Suppressor macrophage treated with lipopolysaccharide for 1 hour (primary cell): ENCODE data around the gene CEMIP2.
A peak's percentile ranks its signal among the peaks of the same experiment; 100 is the strongest.

Experiments used
- DNase-seq, 3 donors: peaks; one replicate each; pipeline ENCODE4 v3.0.0-alpha.2; 2020 to 2022

CEMIP2 gene

DNA sequence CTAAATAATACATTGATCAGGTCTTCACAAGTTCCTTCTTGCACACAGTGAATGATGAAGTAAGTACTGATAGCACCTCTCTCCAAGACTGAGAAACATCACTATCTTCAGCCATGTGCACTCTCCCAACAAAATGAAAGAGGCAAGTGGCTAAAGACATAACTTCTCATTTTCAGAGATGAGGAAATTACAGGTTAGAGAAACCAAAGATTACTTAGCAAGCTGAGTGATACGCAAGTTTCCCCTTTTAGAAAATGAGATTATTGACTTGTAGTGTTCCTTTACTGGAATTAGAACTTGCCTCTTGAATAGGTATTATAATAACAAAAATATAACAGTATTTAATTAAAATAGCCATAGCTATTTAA is 21.6 kb downstream of the CEMIP2 start:
- DNase-seq: peak; percentile 35 to 68 (median 61)

DNA sequence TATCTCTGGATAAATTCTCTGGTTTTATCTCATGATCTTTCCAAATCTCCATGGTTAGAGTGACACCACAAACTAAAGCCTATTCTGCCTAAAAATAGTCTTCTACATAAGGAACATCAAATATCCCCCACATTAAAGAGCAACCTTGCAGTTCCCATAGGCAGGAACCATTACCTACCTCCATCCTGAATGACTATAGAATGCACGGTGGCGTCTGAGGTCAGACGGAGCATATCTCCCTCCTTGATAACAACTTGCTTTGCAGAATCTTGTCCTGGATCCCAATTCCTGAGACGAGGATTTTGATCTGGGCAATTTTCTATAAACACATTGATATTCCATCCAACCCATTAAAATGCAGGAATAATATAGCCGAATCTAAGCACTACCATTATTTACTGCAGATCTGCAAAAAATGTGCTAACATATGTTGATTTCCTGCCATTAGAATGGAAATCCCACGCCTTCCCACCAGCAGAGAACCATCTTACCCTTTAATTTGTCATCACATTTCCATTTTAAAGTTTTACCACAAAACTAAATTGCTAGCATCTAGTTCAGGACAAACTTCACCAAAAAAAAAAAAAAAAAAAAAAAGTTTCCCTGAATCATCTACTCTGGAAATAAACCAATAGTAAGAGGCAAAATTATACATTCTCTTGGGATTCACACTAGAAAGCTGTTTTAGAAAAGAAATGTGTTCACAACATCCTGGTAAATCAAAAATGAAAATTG is 22.1 kb downstream of the CEMIP2 start:
- no peak for DNase-seq

DNA sequence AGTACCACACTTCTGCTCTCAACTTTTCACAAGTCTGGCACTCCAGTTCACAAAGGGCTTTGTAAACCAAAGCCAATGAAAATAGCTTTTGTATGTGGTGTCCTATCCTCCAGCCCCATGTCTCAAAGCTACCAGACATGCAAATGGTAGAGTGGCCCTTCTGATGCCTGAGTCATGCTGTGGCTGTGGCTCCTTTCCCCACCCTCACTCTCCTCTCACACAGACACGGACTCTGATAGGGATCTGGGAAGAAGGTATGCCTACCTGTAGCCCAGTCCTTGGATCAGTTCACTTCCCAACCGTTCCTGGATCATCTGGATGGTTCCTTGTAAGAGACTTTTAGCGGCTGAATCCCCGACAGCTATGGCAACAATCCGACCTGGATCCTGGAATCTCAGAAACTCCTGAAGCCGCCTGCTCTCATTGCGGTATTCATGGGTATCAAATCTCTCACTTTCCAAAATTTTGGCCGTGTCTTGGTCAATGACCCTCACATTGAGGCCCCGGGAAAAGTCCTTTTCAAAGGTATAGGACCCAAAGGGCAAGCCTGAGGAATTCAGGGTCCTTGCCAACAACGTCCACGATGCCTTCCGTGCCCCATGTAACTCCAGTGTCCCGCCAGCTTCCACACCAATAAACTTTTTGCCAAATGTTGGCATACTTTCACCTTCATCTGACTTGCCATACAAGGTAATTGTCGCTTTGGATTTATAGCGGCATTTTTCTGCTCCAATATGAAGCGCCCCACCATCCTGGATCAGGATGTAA is 23.4 kb downstream of the CEMIP2 start:
- no peak for DNase-seq

DNA sequence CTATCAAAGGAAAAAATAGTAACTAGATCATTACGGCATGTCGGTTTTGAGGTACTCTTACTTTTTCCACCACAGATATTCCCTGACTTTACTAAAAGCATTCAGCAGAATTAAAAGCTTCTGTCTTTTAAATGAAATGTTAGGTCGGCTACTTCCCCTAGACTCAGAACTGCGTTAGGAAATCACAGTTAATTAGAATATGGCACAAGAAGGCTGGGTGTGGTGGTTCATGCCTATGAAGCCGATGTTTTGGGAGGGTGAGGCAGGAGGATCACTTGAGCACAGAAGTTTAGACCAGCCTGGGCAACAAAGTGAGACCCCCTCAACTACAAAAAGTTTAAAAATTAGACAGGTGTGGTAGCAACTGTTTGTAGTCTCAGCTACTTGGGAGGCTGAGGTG is 24.4 kb downstream of the CEMIP2 start:
- peak in 1 of 3 donors; percentile 36 for DNase-seq

DNA sequence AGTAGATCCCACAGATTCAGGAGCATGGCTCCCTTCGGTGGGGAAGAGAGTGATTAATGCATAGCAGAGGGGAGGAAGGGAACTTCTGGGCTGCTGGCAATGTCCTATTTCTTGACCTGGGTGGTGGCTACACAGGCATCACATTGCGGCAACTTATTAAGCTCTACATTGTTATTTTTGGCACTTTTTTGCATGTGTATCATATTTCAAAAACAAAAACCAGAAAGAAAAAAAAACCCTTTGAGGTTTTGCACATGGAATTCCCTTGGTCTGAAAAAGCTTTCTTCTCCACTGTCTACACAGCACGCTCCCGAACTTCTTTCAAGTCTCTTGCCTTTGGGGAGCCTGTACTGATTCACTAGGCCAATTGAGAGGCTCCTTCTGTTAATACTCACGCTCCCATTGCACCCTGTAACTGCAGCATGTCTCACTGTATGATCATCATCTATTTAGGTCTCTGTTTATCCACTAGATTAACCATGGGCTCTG is 25.1 kb downstream of the CEMIP2 start:
- DNase-seq: no peak

DNA sequence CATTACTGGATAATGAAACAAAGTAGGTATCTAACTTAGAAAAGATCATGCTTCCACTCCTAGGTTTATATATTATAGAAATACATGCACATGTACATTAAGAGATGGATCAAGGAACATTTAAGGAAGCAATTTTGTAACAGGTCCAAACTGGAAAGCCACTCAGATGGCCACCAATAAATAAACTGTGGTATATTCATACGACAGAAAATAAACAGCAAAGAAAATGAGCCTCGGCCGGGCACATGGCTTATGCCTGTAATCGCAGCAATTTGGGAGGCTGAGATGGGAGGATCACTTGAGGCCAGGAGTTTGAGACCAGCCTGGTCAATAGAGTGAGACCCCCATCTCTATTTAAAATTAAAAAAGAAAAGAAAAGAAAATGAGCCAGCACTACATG is 25.6 kb downstream of the CEMIP2 start:
- DNase-seq: no peak

DNA sequence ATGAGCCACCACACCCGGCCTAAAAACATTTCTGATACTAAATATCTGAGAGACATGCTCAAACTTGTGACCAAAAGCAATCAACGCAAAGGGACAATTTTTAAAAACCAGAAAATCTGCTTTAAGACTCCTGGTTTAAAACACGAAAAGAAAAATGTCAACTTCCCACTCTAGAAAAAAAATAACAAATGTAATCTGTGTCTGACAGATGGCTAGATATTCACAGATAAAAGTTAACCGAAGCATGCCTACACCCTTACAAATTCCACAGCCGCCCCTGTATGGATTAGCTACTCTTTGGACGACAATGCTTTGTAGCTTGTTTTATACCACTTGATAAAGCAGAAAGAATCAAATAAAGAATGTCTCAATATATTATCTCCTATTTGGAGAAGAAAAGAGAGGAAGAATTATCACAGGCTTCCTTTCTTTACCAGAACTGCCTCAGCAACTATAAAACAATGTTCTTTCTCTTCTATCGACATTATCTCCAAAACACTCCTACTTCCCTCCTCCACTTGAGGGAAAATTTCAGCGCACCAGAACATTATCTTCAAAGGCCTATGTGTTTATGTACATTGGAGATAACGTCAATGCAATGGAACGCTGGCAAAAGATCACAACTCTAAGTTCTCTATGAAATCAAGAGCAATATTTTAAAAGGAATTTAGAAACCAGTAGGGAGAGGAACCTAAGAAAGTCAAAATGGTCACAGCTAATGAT is 26.2 kb downstream of the CEMIP2 start:
- DNase-seq: no peak

DNA sequence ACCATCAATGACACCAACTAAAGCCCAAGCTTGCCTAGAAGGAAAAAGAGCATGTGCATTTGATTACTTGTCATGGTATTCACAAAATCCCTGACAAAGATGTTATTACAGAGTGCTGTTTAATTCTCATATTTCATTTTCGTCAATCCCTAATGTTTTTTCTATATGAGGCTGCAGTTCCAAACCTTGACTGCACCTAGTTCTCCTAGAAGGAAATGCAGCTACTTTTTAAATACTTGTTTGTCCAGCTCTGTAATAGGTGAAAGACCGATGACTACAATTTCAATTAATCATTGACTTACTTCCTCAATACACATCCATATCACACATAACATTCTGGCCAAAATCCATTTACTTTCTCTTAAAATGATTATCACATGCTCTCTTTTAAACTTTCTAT is 28.1 kb downstream of the CEMIP2 start:
- no peak for DNase-seq

DNA sequence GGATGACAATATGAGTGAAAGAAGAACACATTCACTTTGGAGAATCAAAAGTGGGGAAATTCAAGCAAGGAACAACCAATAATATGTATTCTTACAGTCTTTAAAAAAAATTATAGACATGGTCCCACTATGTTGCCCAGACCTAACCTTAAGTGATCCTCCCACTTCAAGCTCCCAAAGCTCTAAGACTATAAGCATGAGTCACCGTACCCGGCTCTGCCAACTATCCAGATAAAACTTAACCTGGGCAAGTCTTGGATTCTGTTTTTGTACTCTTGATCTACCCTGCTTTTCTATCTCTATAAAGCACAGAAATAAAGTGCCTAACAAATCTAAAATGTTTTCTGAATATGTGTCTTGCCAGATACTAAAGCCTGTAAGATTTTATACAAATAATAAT is 30.9 kb downstream of the CEMIP2 start:
- no peak for DNase-seq

DNA sequence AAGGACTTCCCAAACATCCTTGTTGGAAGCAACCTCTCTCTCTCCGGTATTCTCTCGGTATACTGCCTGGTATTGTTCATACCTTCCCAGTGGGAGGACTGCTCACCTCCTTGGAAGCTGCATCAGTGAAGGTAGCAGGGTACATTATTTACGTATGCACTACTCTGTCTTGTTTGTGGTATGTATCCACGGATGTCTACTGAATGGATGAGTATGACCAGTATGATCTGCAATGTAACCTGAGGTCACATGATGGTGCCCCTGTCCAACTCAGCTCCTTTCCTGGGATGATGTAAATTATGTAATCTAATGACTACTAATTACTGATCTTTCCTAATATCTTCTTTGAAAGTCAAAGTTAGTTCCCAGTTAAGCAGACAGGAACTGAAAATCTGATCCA is 32.1 kb downstream of the CEMIP2 start:
- DNase-seq: no peak

DNA sequence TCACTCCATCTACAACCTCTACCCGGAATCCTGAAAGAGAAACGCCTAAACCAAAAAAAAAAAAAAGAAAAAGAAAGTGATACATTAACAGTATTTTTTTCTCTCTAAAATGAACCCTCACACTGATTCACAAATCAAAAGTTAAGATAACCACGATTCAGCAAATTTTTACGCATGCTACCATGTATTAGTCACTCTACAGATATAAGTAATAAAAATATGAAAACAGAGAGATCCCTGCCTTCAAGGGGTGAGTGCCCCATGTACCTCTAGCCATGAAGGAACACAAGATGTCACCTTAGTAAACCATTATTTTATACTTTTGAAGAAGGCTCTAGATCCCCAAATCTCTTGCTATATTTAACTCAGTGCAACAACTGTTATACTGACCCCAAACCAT is 33.4 kb downstream of the CEMIP2 start:
- no peak for DNase-seq

DNA sequence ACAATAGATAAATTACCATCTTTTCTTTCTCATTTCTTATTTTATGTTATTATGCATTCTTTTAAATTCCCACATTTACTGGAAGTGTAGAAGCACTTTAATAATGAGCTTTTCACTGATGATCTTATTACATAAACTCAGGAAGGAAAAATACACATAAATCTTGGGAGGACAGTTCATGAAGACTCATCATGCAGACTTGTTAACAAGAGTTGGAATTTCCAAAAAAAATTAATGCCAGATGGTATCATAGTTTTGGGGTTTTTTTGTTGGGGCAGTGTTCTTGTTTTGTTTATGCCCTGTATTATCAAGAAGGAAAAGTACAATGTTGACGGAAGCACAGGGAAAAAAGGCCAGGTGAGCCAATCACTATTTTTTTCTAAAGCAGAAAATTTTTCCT is 35.1 kb downstream of the CEMIP2 start:
- DNase-seq: peak; percentile 13 to 63 (median 43)

DNA sequence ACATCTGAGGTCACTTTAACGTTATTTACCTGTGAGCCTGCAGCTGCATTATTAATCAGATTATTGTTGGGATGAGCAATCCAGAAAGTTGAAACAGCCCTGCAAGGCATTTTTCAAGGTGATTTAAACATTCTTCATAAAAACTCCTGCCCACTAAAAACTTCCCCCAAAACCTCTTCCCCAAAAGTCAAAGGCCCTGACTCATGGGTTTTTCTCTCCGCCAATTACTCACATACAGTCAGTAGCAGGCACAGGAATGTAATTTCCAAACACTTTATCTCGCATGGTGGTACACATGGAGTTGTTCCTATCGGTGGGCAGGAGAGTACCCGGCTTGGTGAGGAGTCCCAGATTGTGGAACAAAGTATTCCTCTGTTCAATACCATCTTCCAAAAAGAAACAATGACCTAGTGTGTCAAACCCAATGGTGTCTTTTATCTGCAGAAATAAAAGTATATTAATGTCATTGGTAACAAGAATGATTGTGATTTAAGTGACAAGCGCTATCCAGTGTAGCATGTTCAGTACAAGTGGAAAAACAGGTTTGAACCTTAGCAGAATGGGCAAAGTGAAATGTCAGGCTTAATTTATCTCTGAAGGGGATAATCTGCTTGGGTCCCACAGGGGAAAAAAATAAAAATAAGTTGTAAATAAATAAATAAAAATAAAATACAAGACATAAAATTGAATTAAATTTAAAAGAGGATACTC is 38.3 kb downstream of the CEMIP2 start:
- peak; percentile 63 to 81 (median 77) for DNase-seq

DNA sequence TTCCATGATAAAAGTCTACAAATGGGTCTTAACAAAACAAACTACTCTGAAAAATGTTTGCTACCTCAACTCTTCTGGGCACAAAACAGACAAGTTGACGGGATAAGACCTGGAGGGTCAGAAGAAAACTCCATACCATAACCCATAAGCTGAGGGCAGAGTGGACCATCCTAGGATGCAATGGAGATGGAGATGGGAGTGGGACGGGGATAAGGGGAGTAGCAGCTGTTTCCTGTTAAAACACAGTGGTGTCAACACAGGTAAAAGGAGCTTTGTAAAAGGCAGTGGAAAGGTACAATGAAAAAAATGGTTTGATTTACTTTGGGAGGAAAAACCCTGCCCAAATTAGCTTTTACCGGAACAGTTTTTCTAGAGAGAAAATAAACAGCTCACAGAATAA is 41.6 kb downstream of the CEMIP2 start:
- DNase-seq: no peak

DNA sequence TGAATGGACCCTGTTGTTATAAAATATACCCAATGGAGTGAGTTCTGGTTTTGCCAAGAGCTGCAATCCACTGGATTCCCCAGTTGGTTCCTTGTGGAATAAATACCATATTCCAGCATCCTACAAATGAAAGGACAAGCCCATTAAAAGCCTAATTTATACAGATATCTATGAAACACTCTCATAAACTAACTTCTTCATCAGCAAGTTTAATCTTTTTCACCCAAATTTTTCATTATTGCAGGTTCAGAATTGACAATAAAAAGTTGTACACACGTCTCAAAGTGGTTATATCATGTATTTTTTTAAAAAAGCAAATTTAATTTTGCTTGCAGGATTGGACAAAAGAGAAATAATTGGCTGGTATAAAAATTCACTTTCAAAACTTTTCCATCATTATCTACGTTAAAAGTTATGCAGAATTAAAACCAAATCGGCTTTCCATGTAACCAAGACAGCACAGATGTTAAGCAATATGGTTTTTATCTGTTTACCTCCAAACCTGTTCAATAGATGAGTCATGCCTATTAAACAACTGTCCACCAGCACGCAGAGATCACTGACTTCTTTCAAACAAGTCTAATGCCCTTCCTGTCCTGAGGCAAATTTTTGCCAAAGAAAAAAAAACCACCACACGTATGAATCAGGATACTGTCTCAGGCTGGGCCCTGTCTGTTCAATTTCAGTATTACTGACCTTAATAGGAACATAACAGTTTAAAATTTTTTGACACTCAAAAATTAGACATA is 42.5 kb downstream of the CEMIP2 start:
- DNase-seq: no peak

DNA sequence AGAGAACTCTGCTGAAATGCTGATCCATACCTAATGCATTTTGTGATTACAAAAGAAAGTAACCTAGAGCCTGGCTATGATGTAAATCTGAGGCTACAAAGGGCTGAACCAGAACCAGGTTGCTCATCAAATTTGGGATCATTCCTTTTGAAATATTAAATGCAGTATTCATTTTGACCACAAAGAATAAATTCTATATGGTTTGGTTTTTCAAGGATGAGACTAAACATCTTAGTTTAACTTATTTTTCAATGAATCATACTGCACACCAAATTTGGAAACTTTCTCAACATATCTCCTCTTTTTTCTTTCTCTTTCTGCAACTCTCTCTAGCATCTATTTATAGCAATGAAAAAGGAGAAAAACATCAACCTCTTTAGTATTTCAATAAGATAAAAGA is 46.5 kb downstream of the CEMIP2 start:
- DNase-seq: no peak

DNA sequence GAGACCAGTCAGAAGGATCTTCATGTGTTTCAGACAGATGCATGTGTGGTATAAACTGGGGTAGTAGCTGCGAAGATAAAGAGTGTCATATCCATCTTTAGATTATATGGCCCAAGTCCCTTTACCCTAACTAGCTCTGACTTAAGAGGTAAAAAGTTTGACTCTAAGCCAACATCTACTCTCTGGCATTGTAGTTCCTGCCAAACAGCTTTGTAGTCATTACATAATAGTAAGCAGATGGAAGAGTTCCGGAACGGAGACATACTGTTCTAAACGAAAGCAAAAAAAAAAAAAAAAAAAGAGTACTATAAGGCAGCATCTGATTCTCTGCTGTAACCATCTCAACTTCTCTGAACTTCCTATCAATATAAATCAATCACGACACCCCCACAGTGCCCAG is 48.8 kb downstream of the CEMIP2 start:
- DNase-seq: peak in 1 of 3 donors; percentile 18

DNA sequence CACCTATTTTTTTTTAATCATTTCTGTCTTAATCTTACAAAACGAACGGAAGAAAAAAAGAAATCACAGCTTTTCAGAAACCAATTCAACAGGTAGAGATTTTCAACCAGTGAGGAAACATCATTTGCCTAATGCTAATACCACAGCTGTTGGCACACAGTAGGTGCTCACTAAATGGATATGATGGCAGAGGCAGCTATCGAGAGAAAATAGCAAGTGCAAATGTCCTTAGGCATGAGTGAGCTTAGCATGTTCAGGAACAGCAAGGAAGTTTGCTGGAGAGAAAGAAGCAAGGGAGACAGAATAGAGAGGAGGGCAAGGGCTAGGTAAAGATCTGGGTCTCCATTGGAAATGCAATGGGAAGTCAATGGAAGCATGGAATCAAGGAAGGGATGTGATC is 49.2 kb downstream of the CEMIP2 start:
- no peak for DNase-seq

DNA sequence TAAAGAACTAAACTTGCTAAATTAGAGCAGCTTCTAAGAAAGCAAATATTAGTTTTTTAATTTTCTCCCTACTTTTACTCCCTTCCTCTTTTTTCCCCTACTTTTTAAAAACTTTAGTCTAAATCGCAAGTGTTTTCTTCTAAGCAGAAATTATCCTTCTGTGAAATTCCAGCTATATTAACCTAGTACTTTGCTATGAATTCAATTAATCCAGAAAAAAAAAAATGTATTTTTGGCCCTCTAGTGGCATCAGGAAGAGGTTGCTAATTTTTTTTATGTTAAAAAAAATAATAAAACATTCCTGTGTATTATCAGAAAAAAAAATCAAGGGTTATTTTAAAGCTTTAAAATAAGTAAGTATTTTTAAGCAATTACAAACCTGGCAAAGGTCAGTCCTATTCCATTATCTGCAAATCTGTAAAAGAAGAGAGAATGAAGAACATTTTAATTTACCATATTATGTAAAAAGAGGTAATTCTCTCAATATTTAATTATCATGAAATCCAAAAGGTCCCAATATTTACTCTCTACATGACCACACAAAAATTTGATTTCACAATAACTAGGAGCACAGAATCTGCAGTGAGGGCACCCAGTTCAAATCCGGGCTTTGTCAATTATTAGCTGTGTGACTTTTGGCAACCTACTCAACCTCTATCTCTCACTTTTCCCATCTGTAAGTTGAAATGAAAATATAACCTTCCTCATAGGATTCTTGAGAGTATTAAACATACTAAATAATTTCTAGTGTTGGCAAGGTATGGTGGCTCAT is 52.0 kb downstream of the CEMIP2 start:
- peak; percentile 6 to 59 (median 45) for DNase-seq

DNA sequence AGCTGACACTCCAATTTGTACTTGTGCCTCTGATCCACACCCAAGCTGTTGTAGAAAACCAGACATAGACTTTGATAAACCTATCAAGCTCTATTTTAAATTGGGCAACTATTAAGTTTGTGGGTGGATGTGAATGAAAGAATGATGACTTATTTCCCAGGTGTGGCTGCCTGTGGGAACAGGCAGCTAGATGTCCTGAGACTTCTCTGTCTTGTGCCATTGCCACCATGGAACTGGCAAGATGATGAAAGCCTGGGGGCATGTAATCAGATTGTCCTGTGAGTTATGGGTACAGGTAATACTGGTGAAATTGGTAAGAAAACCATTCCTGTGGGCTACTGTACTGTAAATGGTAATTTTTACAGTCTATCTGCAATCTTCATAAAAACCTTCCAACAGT is 57.5 kb downstream of the CEMIP2 start:
- DNase-seq: no peak

DNA sequence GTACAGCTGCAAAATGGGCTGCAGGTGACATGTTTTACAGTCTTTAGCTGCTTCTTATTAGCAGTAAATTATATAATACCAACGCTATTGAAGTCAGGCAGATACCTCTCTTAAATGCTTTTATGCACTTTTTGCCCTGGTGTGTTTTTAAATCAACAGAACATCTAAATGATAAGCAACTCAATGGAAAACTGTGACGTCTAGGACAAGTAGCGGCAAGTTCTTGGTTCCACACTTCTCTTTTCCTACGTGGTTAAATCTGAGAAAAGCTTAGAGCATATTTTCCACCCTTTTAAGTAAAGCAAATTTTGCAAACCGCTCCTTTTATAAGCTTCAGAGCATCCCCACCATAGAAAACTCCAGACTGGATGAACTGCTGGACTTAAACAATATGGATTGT is 58.1 kb downstream of the CEMIP2 start:
- no peak for DNase-seq

DNA sequence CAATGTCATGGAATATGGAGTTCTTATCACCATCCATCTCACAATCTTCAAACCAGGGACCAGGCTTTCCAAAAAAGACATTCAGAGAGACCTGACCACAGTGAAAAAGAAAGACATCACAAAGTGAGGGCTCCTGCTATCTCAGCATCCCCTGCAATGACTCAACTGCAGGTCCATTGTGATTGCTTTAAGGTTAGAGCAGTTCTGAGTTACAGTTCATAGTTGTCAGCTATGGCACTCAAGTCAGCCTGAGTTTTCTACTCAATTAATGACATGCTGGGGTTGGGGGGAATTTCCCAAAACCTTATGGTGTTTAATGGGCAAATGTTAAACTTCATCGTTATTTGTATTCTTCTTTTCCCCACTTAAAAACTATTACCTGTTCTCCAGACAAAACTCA is 58.9 kb downstream of the CEMIP2 start:
- DNase-seq: no peak
